ENCODE measurements around the gene MYMK. TPM values are rescaled to one million over a fixed set of nuclear protein-coding genes. Genes with fewer than 3 reads are reported as not detected.

Gene MYMK
- total RNA-seq, 4 donors from 2014 or later = not detected

- Histone ChIP-seq H3K4me3 (no peak overlapping the region), H3K27ac (no peak overlapping the region), H3K36me3 (peaks cover 0 to 23% of the 10 kb centered on the region in 2 donors), H3K9me3 (no peaks in the 10 kb centered on the region), H3K27me3 (no peaks in the 10 kb centered on the region), H3K4me1 (peaks cover 0 to 41% (median 10%) of the 10 kb centered on the region in 3 donors)
- 67 to 87% methylated on average over 3 to 5 of the region's 16 CpGs for WGBS, 2 donors (ENCODE audit: low coverage in 1 of 2)
- TF ChIP-seq, protein P1, sequence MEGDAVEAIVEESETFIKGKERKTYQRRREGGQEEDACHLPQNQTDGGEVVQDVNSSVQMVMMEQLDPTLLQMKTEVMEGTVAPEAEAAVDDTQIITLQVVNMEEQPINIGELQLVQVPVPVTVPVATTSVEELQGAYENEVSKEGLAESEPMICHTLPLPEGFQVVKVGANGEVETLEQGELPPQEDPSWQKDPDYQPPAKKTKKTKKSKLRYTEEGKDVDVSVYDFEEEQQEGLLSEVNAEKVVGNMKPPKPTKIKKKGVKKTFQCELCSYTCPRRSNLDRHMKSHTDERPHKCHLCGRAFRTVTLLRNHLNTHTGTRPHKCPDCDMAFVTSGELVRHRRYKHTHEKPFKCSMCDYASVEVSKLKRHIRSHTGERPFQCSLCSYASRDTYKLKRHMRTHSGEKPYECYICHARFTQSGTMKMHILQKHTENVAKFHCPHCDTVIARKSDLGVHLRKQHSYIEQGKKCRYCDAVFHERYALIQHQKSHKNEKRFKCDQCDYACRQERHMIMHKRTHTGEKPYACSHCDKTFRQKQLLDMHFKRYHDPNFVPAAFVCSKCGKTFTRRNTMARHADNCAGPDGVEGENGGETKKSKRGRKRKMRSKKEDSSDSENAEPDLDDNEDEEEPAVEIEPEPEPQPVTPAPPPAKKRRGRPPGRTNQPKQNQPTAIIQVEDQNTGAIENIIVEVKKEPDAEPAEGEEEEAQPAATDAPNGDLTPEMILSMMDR (IDR thresholded peaks at IDR 0.05) = no peak
- TF ChIP-seq POLR2AphosphoS5 (IDR thresholded peaks at IDR 0.05) = no peak
- no peak for TF ChIP-seq EP300 (IDR thresholded peaks at IDR 0.05)
- no peak for TF ChIP-seq POLR2A (IDR thresholded peaks at IDR 0.05)
- no peak for ATAC-seq
Observed at GRCh38 chr9:133543772-133544467, 19.2 kb upstream of the MYMK start.

DNA sequence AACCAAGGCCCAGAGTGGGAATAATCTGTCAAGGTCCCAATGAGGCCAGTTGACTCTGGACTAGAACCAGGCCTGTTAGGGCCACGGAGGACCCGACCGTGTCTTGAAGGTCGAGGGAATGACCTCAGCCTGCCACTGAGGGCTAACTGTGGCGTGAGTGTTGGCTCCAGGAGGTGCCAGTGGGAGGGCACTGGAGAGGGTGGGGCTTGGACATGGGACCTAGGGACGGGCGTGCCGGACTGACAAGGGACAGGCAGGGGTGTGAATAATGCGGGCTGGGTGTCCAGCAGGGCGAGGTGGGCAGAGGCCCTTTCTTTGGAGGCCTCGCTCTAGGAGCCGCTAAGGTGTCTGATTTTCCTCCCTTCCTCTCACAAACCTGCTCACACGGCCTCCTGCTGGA is 17.2 kb upstream of the MYMK start:
- peaks cover 0 to 43% (median 11%) of the 10 kb centered on the region in 3 donors for H3K4me1 ChIP-seq
- H3K27me3 ChIP-seq = no peaks in the 10 kb centered on the region
- 93 to 100% methylated on average over 3 to 6 of the region's 13 CpGs for WGBS, 2 donors (ENCODE audit: low coverage in 1 of 2)
- H3K36me3 ChIP-seq = peaks cover 0 to 14% of the 10 kb centered on the region in 2 donors
- H3K9me3 ChIP-seq = no peaks in the 10 kb centered on the region
- TF ChIP-seq EP300 (IDR thresholded peaks at IDR 0.05) (no peak), POLR2A (IDR thresholded peaks at IDR 0.05) (no peak), POLR2AphosphoS5 (IDR thresholded peaks at IDR 0.05) (no peak)
- TF ChIP-seq, protein P1 (IDR thresholded peaks at IDR 0.05) = no peak
- H3K4me3 ChIP-seq = no peak overlapping the region
- ATAC-seq = no peak
- no peak overlapping the region for H3K27ac ChIP-seq

DNA sequence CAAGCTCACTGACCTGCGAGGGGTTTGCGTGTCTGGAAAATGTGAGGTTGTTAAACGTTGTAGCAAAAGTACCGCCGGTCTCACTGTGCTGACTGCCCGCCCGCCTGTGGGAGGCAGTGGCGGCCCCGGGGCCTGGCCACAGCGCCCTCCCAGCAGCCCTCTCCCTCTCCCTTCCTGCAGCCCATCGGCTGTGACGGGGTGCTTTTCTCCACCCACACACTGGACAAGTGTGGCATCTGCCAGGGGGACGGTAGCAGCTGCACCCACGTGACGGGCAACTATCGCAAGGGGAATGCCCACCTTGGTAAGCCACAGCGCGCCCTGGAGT is 15.9 kb upstream of the MYMK start:
- no peaks in the 10 kb centered on the region for H3K9me3 ChIP-seq
- no peak overlapping the region for H3K27ac ChIP-seq
- TF ChIP-seq POLR2AphosphoS5 (IDR thresholded peaks at IDR 0.05) (no peak), EP300 (IDR thresholded peaks at IDR 0.05) (no peak), POLR2A (IDR thresholded peaks at IDR 0.05) (no peak)
- TF ChIP-seq, protein P1 (IDR thresholded peaks at IDR 0.05) = no peak
- 63 to 79% methylated on average over 5 to 11 of the region's 18 CpGs for WGBS, 2 donors (ENCODE audit: low coverage in 1 of 2)
- peaks cover 0 to 39% (median 6%) of the 10 kb centered on the region in 3 donors for H3K4me1 ChIP-seq
- H3K36me3 ChIP-seq = peaks cover 0 to 14% of the 10 kb centered on the region in 2 donors
- no peak for ATAC-seq
- H3K4me3 ChIP-seq = no peak overlapping the region
- no peaks in the 10 kb centered on the region for H3K27me3 ChIP-seq

DNA sequence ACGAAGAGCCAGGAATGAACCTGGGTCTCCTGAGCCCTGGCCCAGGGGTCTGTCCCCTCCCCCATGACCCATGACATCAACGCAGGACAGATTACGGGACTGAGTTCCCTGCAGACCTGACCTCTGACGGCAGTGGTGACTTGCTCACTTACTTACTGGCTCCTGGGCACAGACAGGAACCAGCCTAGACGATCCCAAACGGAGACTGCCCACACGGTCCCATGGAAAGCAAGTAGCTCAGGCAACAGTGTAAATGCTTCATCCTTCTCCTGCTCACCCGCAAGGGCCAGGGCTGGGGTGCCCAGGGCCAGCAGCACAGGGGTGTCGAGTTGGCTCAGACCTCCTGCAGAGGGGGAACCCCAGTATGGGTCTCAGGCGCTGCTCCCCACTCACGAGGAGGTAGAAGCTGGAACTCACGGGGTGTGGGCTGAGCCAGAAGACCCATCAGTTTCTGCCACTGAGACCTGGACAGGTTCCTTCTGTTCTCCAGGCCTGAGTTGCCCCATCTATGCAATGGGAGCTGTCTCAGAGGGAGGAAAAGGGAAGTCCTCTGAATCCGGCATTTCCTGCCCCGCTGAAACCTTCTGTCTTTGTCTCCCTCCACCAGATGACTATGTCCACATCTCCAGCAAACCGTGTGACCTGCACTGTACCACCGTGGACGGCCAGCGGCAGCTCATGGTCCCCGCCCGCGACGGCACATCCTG is 15.4 kb upstream of the MYMK start:
- peaks cover 0 to 14% of the 10 kb centered on the region in 2 donors for H3K36me3 ChIP-seq
- no peaks in the 10 kb centered on the region for H3K27me3 ChIP-seq
- 76 to 81% methylated on average over 5 to 9 of the region's 22 CpGs for WGBS, 2 donors (ENCODE audit: low coverage in 1 of 2)
- ATAC-seq = no peak
- peaks cover 0 to 39% (median 12%) of the 10 kb centered on the region in 3 donors for H3K4me1 ChIP-seq
- TF ChIP-seq EP300 (IDR thresholded peaks at IDR 0.05) (no peak), POLR2AphosphoS5 (IDR thresholded peaks at IDR 0.05) (no peak), POLR2A (IDR thresholded peaks at IDR 0.05) (no peak)
- peak overlapping the region in 1 of 4 donors; percentile 55 for H3K27ac ChIP-seq
- no peaks in the 10 kb centered on the region for H3K9me3 ChIP-seq
- H3K4me3 ChIP-seq = no peak overlapping the region

DNA sequence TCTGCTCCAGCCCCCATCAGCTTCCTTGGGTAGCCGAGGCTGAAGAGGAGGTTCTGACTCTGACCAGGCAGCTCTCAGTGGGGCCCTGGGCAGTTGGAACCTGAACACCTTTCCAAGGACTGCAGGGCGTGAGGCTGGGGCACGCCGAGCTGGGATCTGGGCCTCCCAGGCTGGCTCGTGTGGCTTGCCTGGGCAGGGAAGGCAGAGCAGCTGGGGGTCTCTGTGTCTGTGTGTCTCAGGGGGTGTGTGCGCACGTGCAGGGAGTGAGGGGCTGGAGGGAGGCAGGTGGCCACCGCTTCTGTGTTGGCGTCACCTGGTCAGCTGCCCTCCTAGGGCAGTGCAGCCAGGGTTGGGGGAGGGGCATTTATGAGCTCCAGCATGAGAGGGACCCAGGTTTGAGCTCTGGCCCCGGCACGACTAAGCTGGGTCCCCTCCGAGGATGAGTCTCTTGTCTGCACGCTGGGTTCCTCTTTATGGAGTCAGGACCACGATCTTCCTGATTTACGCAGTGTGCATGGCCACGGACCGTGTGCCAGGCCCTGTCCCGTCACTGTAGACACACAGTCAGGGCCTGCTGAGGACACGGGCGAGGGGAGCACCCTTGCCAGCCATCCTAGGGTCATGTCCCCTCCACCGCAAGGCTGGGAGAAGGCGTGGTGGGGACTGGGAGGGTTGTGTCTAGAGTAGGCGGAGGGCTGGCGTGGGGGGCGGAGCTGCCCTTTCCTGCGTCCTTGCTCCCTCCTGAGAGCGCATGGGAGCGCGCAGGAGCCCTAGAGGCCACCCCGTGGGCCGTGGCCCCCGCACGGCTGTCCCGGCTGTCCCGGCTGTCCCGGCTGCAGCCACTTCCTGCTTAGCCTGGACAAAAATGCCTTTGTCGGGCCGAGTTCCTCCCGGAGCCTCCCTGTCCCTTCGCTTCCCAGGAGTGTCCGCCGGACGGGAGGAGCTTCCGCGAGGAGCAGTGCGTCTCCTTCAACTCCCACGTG is 14.4 kb upstream of the MYMK start:
- Histone ChIP-seq H3K4me1 (peaks cover 0 to 39% (median 22%) of the 10 kb centered on the region in 3 donors), H3K4me3 (peak overlapping the region in 1 of 2 donors; percentile 28), H3K27me3 (no peaks in the 10 kb centered on the region), H3K9me3 (no peaks in the 10 kb centered on the region), H3K27ac (peak overlapping the region in 2 of 4 donors; percentile 24 to 55), H3K36me3 (peaks cover 0 to 14% of the 10 kb centered on the region in 2 donors)
- peak; percentile 23 for ATAC-seq
- TF ChIP-seq EP300 (IDR thresholded peaks at IDR 0.05) = no peak
- TF ChIP-seq, protein P1 (IDR thresholded peaks at IDR 0.05) = no peak
- no peak for TF ChIP-seq POLR2AphosphoS5 (IDR thresholded peaks at IDR 0.05)
- TF ChIP-seq POLR2A (IDR thresholded peaks at IDR 0.05) = no peak
- no CpG with 5 or more reads among the region's 47 CpGs for WGBS, 2 donors (ENCODE audit: low coverage in 1 of 2)
